ENCODE results near the gene MGAM2.

- TF ChIP-seq CTCF (IDR thresholded peaks at IDR 0.05): no peak
- TF ChIP-seq POLR2A (IDR thresholded peaks at IDR 0.05): no peak
Measured at GRCh38 chr7:142094861-142095260, 16.7 kb upstream of the MGAM2 start.

Data from testis (tissue), 2 donors.